Measurements from ENCODE around the gene NDST1. TPM values are rescaled to one million over a fixed set of nuclear protein-coding genes. Genes with fewer than 3 reads are reported as not detected.

The NDST1 gene
- total RNA-seq, 2 experiments from 2014 or later: 9.5 to 26.6 TPM

GRCh38 chr5:150489360-150490295, 18.3 kb upstream of the NDST1 start:
- Histone ChIP-seq H3K4me3 (ENCODE audit: low read depth, low read length, poor library complexity, severe bottlenecking) (peak overlapping the region; percentile 92), H3K79me2 (ENCODE audit: insufficient read depth, low read depth, low read length) (peaks cover 43% of the 10 kb centered on the region; the same call in 1 of the 2 replicates), H3K9me3 (ENCODE audit: low read length) (no peaks in the 10 kb centered on the region), H3K36me3 (ENCODE audit: insufficient read depth, low read length) (no peaks in the 10 kb centered on the region), H3K27ac (ENCODE audit: low read depth, low read length, poor library complexity, severe bottlenecking) (peak overlapping the region; percentile 73), H3K9me2 (ENCODE audit: insufficient read depth, low read length) (no peaks in the 10 kb centered on the region), H3K4me2 (ENCODE audit: low read length) (peak overlapping the region; percentile 87), H3K4me1 (ENCODE audit: insufficient read depth, low read length, poor library complexity, severe bottlenecking) (peaks cover 66% of the 10 kb centered on the region), H2AFZ (ENCODE audit: low read length) (peak overlapping the region; percentile 3; the same call in 1 of the 2 replicates), H4K20me1 (ENCODE audit: insufficient read depth, low read length) (no peaks in the 10 kb centered on the region)
- ChIA-PET POLR2A (interaction anchor here (0.6 to 3.1 kb wide), 20 partner anchors 9 to 79 kb away, joined by 3 to 19 read pairs (median 4); no protein-coding TSS in a partner anchor), CTCF (ENCODE audit: unreplicated experiment) (interaction anchor here (0.8 to 2.3 kb wide), 8 partner anchors 9 to 52 kb away, joined by 3 to 12 read pairs (median 6); no protein-coding TSS in a partner anchor)
- TF ChIP-seq EZH2phosphoT487 (IDR thresholded peaks at IDR 0.05; ENCODE audit: borderline replicate concordance, low read depth, low read length) (no peak), CTCF (conservative IDR thresholded peaks at IDR 0.05; ENCODE audit: low read length) (0 out of 2 replicates have a peak, but pooled peaks have one; percentile 20)
- intact Hi-C loops (cut with micrococcal nuclease; ENCODE audit: unreplicated experiment): loop anchor here (10.0 kb wide), 2 partner anchors 665 to 765 kb away; partner anchors contain the start of genes ANXA6 and GM2A
- DNase-seq (ENCODE audit: low spot score): peak; percentile 89
- BruUV-seq (replicated peaks): no TSS peak

GRCh38 chr5:150490296-150490669, 17.6 kb upstream of the NDST1 start:
- H3K9me3 ChIP-seq (ENCODE audit: low read length): no peaks in the 10 kb centered on the region
- peak overlapping the region; percentile 40 for H3K4me3 ChIP-seq (ENCODE audit: low read depth, low read length, poor library complexity, severe bottlenecking)
- no peaks in the 10 kb centered on the region for H3K36me3 ChIP-seq (ENCODE audit: insufficient read depth, low read length)
- intact Hi-C loops (cut with micrococcal nuclease; ENCODE audit: unreplicated experiment): loop anchor here (10.0 kb wide), 1 partner anchor 665 kb away; the partner anchor contains the start of gene ANXA6
- H3K9me2 ChIP-seq (ENCODE audit: insufficient read depth, low read length): no peaks in the 10 kb centered on the region
- peak overlapping the region; percentile 3; the same call in 1 of the 2 replicates for H2AFZ ChIP-seq (ENCODE audit: low read length)
- BruUV-seq (replicated peaks): no TSS peak
- H3K4me2 ChIP-seq (ENCODE audit: low read length): peak overlapping the region; percentile 87
- DNase-seq (ENCODE audit: low spot score): no peak
- H4K20me1 ChIP-seq (ENCODE audit: insufficient read depth, low read length): no peaks in the 10 kb centered on the region
- peaks cover 61% of the 10 kb centered on the region for H3K4me1 ChIP-seq (ENCODE audit: insufficient read depth, low read length, poor library complexity, severe bottlenecking)
- TF ChIP-seq CTCF (conservative IDR thresholded peaks at IDR 0.05; ENCODE audit: low read length) (no peak), EZH2phosphoT487 (IDR thresholded peaks at IDR 0.05; ENCODE audit: borderline replicate concordance, low read depth, low read length) (no peak)
- ChIA-PET POLR2A (interaction anchor here (0.7 to 3.1 kb wide), 13 partner anchors 9 to 80 kb away, joined by 3 to 19 read pairs (median 6); no protein-coding TSS in a partner anchor), CTCF (ENCODE audit: unreplicated experiment) (interaction anchor here (0.8 to 2.3 kb wide), 8 partner anchors 8 to 51 kb away, joined by 3 to 12 read pairs (median 6); no protein-coding TSS in a partner anchor)
- peak overlapping the region; percentile 73 for H3K27ac ChIP-seq (ENCODE audit: low read depth, low read length, poor library complexity, severe bottlenecking)
- H3K79me2 ChIP-seq (ENCODE audit: insufficient read depth, low read depth, low read length): peaks cover 43% of the 10 kb centered on the region; the same call in 1 of the 2 replicates
